Cerebellar nuclear complex (tissue), 1 donor: ENCODE results near the gene NMT1.

Experiments
- DNase-seq, 2 experiments: peaks; one replicate each; lab custom pipeline; 2025; lab: John Stamatoyannopoulos, UW

NMT1 gene

DNA sequence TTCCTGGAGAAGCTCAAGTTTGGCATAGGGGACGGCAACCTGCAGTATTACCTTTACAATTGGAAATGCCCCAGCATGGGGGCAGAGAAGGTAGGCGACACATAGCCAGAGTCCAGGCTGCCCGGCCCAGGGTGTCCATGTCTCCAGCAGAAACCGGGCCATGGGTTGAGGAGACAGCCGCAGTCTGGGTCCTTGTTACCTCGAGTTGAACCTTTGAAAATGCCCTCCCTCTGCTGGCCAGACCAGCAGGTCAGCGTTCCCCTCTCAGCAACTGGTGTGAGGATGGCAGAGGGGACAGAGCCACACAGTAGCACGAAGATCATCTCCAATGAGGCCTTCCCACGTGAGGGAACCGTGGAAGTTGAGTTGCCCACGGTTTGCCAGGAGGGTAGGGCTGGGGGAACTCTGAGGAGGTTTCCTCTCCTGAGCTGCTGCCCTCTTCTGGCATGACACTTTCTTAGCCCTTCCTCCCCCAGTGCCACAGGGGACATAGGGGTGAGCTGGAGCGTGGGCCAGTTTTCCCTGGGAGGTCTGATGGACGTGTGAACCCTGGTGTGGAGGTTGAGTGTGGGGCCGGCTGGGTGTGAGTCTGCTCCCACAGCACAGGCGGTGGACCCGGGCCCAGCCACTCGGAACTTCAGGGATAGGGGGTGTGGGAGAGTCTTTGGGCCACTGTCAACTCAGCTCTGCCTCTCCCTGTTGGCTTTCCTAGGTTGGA, 43.9 kb downstream of the NMT1 start:
- no peak for DNase-seq

DNA sequence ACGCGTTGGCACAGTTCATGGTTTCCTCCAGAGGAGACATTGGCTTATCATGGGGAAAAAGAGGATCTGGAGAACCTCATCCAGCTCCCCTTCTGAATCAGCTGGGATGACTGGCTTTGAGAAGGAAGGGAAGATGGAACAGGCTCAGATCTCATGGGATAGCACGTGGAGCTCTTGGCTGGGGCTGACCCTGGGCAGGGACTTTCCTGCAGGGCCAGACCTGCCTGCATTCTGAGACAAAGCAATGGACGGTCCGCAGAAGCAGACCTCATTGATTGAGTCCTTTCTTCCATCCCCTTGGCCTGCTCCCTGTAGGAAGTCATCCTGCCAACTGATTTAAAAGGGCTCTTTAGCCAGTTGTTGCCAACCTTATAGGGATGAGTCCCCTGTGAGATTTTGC, 45.0 kb downstream of the NMT1 start:
- no peak for DNase-seq

DNA sequence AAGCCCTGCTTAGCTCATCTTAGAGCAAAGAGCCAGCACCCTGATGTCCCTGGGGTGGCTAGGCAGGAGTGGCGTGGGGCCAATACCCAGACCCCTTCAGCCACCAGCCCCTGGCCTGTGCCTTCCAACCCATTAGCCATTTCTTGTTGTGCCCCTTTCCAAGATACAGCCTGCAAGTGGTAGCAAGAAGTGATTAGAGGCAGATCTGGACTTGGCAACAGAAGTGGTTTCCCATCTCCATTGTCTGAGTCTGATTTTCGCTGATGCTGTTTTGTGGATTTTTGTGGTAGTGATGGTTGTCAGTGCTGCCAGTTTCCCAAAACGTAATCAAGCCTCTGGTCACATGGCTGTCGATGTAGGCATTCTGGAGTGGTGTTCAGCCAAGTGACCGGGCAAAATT, 45.5 kb downstream of the NMT1 start:
- no peak for DNase-seq

DNA sequence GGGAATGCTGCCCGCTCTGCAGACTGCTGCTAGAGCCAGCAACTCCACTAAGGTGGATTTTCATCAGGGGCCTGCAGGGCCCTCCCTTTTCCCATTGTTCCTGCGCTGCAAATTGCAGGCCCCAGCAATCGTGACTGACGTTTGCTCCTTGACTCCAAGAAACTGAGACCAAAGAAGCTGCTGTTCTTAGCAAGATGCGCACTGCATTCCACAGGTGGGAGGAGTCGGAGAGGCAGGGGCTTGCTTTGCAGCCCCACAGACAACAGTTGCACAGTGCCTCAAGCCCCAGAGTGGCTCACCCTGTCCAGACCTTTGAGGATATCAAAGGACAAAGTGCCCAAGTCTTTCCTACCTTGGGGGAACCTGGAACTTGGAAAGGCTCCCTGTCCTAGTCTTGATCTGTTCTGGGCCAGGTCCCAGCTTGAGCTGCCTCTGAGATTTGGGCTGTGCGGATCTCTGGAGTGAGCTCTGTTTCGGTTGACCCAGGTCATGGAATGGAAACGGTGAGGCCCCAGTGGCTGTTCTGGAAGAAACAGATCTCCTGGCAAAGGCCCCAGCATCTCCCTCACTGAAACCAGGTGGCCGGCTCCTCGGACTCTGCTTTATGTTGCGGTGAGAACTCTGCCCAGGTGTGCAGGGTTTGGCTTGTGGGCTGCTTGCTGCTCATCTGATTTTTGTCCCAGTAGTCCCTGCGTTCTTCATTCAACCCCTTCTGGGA, 46.3 kb downstream of the NMT1 start:
- no peak for DNase-seq

DNA sequence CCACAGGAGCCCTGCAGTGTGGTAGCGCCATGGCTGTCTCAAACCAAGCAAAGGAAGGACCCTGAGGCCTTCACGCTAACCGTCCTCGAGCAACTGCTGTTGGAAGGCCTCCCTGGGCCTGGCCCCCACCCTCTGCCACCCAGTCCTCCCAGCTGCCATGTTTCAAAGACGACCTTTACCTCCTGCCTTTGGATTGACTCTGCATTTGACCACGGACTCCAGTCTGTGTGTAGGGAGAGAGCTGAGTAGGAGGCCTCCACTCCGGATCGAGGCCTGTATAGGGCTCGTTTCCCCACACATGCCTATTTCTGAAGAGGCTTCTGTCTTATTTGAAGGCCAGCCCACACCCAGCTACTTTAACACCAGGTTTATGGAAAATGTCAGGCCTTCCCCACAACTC, 46.9 kb downstream of the NMT1 start:
- no peak for DNase-seq

- no peak for DNase-seq
These were observed 47.7 kb downstream of the NMT1 start for GRCh38 chr17:45108595-45109521.

- DNase-seq, result peak in 1 of 2 experiments; percentile 24
These were observed 49.8 kb downstream of the NMT1 start for GRCh38 chr17:45110676-45111611.

- DNase-seq, result no peak
These were observed 50.7 kb downstream of the NMT1 start for GRCh38 chr17:45111850-45112249.

DNA sequence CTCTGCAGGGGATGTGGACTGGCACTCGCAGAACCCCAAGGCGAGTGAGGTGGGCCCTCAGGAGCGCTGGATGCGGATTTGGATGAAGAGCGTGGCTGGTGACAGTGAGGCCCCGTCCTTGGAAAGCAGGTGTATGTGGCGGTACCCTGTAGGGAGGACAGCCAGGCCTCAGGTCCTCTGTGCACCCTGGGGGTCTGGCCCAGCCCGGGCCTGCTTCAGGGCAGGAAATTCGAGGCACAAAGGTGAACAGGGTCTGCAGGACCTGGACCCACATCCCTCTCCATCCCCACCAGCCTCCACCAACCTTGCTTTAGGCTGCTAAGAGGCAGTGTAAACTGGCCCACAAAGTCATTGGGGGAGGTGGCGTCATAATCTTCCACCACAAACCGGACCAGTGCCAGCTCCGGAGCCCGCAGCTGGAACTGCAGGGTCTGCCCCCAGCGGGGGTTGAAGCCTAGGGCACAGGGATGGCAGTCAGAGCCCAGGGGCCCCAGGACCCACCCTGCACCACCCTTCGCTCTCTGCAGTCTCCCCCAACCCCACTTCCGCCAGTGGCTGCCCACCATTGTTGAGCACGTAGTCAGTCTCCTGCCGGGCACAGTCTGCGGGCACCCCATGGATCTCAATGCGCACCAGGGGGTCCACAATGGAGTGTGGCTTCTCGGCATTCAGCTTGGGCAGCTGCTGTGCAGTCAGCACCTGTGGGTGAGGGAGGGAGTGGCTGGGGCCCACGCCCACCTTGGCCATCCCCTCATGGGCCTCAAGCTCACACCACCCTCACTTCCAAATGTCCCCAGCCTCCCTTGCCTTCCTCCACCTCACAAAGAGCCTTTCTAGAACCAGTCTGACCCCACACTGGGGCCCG, 51.7 kb downstream of the NMT1 start:
- no peak for DNase-seq

DNA sequence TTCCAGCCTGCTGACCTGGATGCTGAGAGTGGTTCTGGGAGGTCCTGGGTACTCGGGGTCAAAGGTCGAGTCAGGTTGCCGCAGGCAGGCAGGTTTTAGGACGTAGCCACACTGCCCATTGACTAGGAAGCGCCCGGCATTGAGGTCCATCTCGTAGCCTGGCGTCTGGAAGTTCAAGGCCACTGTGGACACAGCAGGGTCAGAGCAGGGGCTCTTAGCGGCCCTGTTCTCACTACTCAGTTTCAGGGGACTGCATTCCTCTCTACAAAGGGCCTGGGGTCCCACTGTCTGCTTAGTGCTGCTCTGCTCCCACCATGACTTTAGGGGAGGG, 52.3 kb downstream of the NMT1 start:
- no peak for DNase-seq

GRCh38 chr17:45114117-45114932, 53.2 kb downstream of the NMT1 start:
- DNase-seq, result no peak

GRCh38 chr17:45115015-45115625, 54.0 kb downstream of the NMT1 start:
- no peak for DNase-seq

GRCh38 chr17:45115871-45116270, 54.8 kb downstream of the NMT1 start:
- no peak for DNase-seq

- no peak for DNase-seq
These were observed 55.4 kb downstream of the NMT1 start for GRCh38 chr17:45116434-45117016.

DNA sequence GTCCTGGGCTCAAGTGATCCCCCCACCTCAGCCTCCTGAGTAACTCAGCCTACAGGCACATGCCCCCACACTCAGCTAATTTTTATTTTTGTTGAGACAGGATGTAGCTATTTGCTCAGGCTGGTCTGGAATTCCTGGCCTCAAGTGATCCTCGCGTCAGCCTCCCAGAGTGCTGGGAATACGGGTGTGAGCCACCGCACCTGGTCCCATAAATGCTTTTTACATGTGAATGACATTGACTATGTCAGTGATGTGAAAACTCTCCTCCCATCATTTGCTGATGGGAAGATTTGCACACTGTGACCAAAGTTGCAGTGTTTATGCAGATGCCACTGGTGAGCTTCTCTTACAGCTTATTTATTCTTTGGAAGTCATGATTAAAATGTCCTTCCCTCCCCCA, 56.2 kb downstream of the NMT1 start:
- no peak for DNase-seq

DNA sequence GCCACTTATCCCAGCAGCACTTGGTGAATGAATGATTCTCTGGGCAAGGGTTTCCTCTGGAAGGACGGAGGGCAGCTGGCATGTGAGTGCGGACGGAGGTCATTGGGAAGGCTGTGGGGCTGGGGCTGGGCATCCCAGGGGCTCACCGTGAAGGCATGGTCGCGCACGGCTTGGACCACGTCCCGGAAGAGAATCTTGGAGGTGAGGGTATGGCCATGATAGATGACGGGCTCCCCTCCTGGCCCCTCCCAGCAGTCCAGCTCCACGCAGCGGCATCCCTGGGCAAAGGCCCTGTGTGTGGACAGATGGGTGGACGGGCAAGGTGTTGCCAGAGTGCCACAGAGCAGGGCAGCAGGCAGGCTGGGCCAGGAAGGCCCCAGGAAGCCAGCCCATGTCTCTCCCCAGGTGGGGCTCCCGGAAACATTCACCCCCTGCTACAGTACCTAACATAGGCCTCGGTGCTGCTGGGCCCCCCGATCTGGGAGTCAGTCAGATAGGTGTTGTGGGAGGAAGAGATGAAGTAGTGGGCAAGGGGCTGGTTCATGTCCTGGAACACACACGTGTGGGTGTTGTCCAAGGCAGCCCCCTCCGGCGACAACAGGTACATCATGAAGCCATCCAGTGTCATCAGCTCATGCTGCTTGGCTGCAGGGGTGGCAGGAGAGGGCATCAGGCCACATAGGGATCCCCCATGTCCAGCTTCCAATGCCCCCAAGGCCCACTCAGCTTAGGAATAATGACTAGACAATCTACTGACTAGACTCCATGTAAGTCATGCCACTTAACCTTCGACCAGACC, 56.9 kb downstream of the NMT1 start:
- DNase-seq, result no peak

DNA sequence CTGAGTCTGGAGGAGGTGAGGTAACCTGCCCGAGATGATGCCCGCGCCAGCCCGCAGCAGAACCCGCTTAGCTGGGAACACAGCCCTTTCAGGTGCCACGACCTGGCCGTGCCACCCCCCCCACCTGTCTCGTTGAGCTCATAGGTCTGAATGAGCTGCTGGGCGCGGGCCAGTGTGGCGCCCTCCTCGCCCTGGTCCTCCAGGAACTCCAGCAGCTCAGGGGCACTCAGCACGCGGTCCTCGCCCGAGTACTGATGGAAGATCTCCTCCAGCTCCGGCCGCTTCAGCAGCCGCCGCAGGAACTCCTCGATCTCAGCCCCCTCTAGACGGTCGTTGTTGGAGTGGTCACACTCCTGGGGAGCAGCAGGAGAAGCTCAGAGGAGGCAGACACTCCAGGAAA, 57.6 kb downstream of the NMT1 start:
- no peak for DNase-seq

DNA sequence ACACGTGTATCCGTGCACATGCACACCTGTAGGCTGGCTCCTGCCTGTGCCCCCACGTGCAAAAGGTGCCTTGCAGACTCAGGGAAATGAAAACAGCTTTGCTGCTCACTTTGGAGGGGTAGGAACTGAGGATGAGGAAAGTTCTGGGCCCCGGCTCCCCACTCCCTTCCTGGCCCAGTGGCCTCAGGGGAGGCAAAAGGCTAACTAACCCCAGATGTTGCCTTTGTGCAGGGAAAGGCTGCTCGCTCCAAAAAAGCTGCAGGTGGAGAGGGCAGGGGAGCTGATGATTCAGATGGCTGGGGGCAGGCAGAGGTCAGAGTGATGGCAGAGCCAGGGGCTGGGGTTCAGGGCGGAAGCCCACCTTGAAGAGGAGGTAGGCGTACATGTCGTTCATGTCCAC, 58.8 kb downstream of the NMT1 start:
- DNase-seq, result no peak
